Measurements from ENCODE around the gene TTC38.
"Not testable (repeated sequence)": the region's sequence is repeated elsewhere in the genome, so short reads cannot be mapped to it uniquely, and the experiment has no call there.

Gene TTC38

GRCh38 chr22:46293577-46294260 is 25.9 kb downstream of the TTC38 start:
- Mint-ChIP-seq H3K4me3 (no peak overlapping the region), H3K27ac (peak overlapping the region; percentile 81), H3K36me3 (peaks cover 69% of the 10 kb centered on the region), H3K9me3 (peaks cover 4% of the 10 kb centered on the region), H3K4me1 (peaks cover 53% of the 10 kb centered on the region)
- ATAC-seq = no peak
- no peak for DNase-seq (ENCODE audit: low spot score in 2 of 2)

GRCh38 chr22:46294784-46295183 is 27.0 kb downstream of the TTC38 start:
- DNase-seq (ENCODE audit: low spot score in 2 of 2) (no peak), ATAC-seq (no peak)
- H3K9me3 Mint-ChIP-seq = peaks cover 4% of the 10 kb centered on the region
- H3K36me3 Mint-ChIP-seq = peaks cover 74% of the 10 kb centered on the region
- H3K4me1 Mint-ChIP-seq = peaks cover 58% of the 10 kb centered on the region
- peak overlapping the region; percentile 95 for H3K4me3 Mint-ChIP-seq
- peak overlapping the region; percentile 99 for H3K27ac Mint-ChIP-seq

DNA sequence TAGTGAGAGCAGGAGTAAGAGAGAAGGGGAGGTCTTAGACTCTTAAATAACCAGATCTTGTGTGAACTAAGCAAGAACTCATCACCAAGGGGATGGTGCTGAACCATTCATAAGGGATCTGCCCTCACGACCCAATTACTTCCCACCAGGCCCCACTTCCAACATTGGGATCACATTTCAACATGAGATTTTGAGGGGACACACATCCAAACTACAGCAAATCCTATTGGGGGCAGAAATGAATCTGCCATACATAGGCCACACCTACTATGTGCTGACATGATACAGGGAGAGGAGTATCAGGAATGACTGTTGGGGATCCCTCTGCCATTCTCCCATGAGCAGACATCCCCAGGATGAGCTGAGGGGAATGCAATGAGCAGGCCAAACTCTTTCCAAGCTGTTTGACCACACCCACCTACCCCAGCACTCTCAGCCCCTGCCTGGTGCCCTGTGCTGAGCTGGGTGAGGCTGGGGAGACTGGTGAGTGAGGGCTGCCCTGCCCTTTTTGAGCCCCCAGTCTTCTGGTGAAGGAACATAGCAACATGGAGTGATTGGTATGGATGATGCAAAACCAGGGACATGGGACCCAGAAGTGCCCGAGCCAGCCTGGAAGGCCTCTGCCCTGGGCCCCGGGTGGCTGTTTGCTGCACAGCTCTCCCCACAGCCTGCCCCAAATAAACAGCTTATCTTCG is 27.6 kb downstream of the TTC38 start:
- Mint-ChIP-seq H3K36me3 (peaks cover 74% of the 10 kb centered on the region), H3K27ac (peak overlapping the region; percentile 99), H3K9me3 (peaks cover 4% of the 10 kb centered on the region), H3K4me1 (peaks cover 52% of the 10 kb centered on the region), H3K4me3 (peak overlapping the region; percentile 95)
- DNase-seq (ENCODE audit: low spot score in 2 of 2) = no peak
- no peak for ATAC-seq

DNA sequence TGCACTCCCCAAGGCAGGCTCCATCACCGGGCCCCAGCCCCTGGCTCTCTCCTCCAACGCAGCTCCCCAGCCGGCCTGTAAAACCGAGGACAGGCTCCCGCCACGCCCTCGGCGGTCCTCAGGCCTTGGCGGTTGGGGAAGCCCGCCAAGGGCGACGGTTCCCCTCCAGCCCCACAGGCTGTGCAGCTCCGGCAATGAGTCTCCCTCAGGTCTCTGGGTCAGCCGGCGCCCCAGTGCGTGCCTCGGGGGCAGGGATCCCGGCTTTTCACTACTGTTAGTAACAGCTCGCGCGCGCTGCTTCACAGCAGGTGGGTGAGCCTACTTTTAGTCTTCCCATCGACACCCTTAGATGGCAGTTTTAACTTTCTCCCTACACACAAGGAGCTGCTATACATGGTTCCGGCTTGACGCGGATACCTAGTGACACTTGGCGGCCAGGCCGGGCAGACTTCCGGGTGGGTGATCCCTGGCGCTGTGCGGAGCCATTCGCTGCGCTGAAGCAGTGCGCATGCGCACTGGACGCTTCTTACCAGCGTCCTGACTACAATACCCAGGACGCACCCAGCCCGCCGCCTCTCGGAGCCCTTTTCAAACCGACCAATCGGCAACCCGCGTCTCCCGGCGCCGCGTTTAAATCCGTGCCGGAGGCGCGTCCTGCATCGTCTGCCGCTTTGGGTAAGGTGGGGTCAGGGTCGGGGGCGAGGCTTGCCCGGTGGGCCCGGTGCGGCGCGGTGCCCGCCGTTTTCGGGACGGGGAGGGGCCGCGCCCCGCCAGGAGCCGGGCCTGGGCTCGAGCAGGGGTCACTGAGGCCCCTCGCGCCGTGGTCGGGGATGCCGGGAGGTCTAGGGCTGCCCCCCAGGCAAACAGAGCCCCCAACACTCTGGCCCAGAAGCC is 28.7 kb downstream of the TTC38 start, which contains the start of gene GTSE1:
TSS of gene GTSE1 (plus strand) at position 614 of the 894 bp plus-strand sequence. CDS start 531 bp downstream, outside the sequence.
- Mint-ChIP-seq H3K4me1 (peaks cover 43% of the 10 kb centered on the region), H3K36me3 (peaks cover 76% of the 10 kb centered on the region), H3K4me3 (peak within 1 kb of the TSS; percentile 95), H3K27ac (peak within 1 kb of the TSS; percentile 99), H3K9me3 (peaks cover 4% of the 10 kb centered on the region)
- peak; percentile 89 to 97 for DNase-seq (ENCODE audit: low spot score in 2 of 2)
- peak; percentile 98 for ATAC-seq

DNA sequence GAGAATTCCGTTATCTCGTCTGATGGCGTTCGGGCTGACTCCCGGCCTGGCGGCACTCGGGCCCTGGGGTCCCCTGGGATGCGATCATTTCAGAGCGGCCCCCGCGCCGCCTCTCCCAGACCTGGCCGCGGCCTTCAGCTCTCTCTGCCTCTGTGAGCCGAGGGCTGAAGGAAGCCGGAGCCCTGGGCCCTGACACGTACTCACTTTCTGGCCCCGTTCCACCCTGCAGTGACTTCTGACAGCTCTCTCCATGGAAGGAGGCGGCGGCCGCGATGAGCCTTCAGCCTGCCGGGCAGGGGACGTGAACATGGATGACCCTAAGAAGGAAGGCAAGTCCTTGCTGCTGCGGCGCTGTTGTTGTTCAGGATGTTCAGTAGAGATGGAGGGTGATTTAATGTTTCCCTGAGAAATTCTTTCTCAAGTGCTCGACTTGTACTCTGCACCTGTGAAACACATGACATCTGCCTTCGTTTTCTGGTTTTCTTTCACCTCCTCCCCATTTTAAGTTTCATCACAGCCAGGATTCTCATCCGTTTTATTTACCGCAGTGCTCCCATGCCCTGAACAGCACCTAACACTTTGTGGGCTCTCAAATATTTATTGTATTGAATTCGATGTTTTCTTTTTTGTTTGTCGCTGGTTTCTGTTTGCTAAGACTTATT is 29.5 kb downstream of the TTC38 start:
- Mint-ChIP-seq H3K4me3 (peak overlapping the region; percentile 95), H3K27ac (peak overlapping the region; percentile 99), H3K4me1 (peaks cover 43% of the 10 kb centered on the region), H3K36me3 (peaks cover 73% of the 10 kb centered on the region), H3K9me3 (peaks cover 1% of the 10 kb centered on the region)
- no peak for DNase-seq (ENCODE audit: low spot score in 2 of 2)
- peak; percentile 27 for ATAC-seq

GRCh38 chr22:46299101-46299500 is 31.3 kb downstream of the TTC38 start:
- DNase-seq (ENCODE audit: low spot score in 2 of 2) (no peak), ATAC-seq (no peak)
- peaks cover 38% of the 10 kb centered on the region for H3K4me1 Mint-ChIP-seq
- no peak overlapping the region for H3K27ac Mint-ChIP-seq
- H3K9me3 Mint-ChIP-seq = no peaks in the 10 kb centered on the region
- H3K4me3 Mint-ChIP-seq = peak overlapping the region; percentile 95
- peaks cover 74% of the 10 kb centered on the region for H3K36me3 Mint-ChIP-seq

GRCh38 chr22:46300491-46300890 is 32.7 kb downstream of the TTC38 start:
- no peak overlapping the region for H3K27ac Mint-ChIP-seq
- peaks cover 65% of the 10 kb centered on the region for H3K36me3 Mint-ChIP-seq
- H3K4me3 Mint-ChIP-seq = no peak overlapping the region
- DNase-seq (ENCODE audit: low spot score in 2 of 2) = no peak
- peaks cover 33% of the 10 kb centered on the region for H3K4me1 Mint-ChIP-seq
- no peak for ATAC-seq
- H3K9me3 Mint-ChIP-seq = no peaks in the 10 kb centered on the region

- no peak for DNase-seq (ENCODE audit: low spot score in 2 of 2)
- Mint-ChIP-seq H3K9me3 (no peaks in the 10 kb centered on the region), H3K36me3 (peaks cover 63% of the 10 kb centered on the region), H3K4me3 (no peak overlapping the region), H3K4me1 (peaks cover 12% of the 10 kb centered on the region), H3K27ac (no peak overlapping the region)
- no peak for ATAC-seq
Measured at GRCh38 chr22:46303347-46303965, 35.6 kb downstream of the TTC38 start.

DNA sequence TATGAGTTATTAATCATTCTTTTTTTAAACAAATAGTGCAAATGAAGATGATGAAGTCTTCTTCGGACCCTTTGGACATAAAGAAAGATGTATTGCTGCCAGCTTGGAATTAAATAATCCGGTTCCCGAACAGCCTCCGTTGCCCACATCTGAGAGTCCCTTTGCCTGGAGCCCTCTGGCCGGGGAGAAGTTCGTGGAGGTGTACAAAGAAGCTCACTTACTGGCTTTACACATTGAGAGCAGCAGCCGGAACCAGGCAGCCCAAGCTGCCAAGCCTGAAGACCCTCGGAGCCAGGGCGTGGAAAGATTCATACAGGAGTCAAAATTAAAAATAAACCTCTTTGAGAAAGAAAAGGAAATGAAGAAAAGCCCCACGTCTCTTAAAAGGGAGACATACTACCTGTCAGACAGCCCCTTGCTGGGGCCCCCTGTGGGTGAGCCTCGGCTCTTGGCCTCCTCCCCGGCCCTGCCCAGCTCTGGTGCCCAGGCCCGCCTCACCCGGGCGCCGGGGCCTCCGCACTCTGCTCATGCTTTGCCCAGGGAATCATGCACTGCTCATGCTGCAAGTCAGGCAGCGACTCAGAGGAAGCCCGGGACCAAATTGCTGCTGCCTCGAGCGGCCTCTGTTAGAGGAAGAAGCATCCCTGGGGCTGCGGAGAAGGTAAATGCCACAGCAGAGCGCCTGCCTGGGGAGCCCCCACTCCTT is 40.6 kb downstream of the TTC38 start:
- Mint-ChIP-seq H3K4me3 (no peak overlapping the region), H3K9me3 (no peaks in the 10 kb centered on the region), H3K4me1 (no peaks in the 10 kb centered on the region), H3K27ac (no peak overlapping the region), H3K36me3 (peaks cover 47% of the 10 kb centered on the region)
- DNase-seq (ENCODE audit: low spot score in 2 of 2) (no peak), ATAC-seq (no peak)

DNA sequence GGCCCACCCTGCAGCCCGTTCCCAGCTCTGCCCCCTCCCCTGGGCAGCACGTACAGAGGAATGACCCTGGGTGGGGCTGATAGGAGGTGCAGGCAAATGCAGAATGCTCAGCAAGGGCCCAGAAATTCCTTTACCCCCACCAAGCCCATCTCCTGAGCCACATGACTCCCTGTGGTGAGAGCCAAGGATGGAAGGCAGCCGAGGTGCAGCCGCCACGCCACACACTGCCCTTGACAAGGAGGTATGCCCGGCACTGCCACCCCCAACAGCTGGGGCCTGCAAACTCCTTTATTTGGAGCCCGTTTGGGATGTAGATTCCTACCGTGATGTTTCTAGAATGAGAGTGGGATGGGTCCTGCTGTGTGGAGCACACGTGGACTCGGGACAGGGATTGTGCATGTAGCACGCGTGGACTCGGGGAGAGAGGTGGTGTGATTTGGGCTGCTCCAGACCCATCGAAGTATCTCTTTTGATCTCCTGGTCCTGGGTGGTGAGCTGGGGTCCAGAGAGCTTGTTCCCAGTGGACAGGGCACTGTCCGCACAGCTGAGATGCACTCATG is 41.8 kb downstream of the TTC38 start:
- H3K4me1 Mint-ChIP-seq = no peaks in the 10 kb centered on the region
- ATAC-seq (no peak), DNase-seq (ENCODE audit: low spot score in 2 of 2) (no peak)
- no peaks in the 10 kb centered on the region for H3K9me3 Mint-ChIP-seq
- H3K36me3 Mint-ChIP-seq = peaks cover 42% of the 10 kb centered on the region
- H3K27ac Mint-ChIP-seq = peak overlapping the region; percentile 13
- H3K4me3 Mint-ChIP-seq = no peak overlapping the region

GRCh38 chr22:46312056-46312455 is 44.2 kb downstream of the TTC38 start:
- Mint-ChIP-seq H3K36me3 (peaks cover 46% of the 10 kb centered on the region), H3K9me3 (no peaks in the 10 kb centered on the region), H3K27ac (peak overlapping the region; percentile 17), H3K4me3 (no peak overlapping the region), H3K4me1 (no peaks in the 10 kb centered on the region)
- ATAC-seq = no peak
- no peak for DNase-seq (ENCODE audit: low spot score in 2 of 2)

DNA sequence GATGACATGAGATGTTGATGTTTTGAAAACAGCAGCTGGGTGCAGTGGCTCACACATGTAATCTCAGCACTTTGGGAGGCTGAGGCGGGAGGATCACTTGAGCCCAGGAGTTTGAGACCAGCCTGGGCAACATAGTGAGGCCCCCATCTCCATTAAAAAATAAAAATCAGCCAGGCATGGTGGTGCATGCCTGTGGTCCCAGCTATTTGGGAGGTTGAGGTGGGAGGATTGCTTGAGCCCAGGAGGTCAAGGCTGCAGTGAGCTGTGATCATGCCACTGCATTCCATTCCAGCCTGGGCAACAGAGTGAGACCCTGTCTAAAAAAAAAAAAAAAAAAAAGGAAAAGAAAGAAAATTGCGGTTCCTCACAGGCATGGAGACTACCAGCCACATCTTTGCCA is 45.0 kb downstream of the TTC38 start:
- H3K36me3 Mint-ChIP-seq = peaks cover 53% of the 10 kb centered on the region
- not testable (repeated sequence) for H3K4me3 Mint-ChIP-seq; ATAC-seq; H3K4me1 Mint-ChIP-seq; H3K27ac Mint-ChIP-seq; H3K9me3 Mint-ChIP-seq; DNase-seq (ENCODE audit: low spot score in 2 of 2)

GRCh38 chr22:46315976-46316375 is 48.2 kb downstream of the TTC38 start:
- Mint-ChIP-seq H3K4me3 (no peak overlapping the region), H3K27ac (no peak overlapping the region), H3K9me3 (no peaks in the 10 kb centered on the region), H3K36me3 (peaks cover 44% of the 10 kb centered on the region), H3K4me1 (no peaks in the 10 kb centered on the region)
- DNase-seq (ENCODE audit: low spot score in 2 of 2) (no peak), ATAC-seq (no peak)

- no peak for ATAC-seq
- no peak overlapping the region for H3K27ac Mint-ChIP-seq
Measured at GRCh38 chr22:46317646-46318045, 49.8 kb downstream of the TTC38 start.

More at GRCh38 chr22:46317646-46318045, 49.8 kb downstream of the TTC38 start:
- Mint-ChIP-seq H3K9me3 (no peaks in the 10 kb centered on the region), H3K4me3 (no peak overlapping the region), H3K4me1 (no peaks in the 10 kb centered on the region), H3K36me3 (peaks cover 39% of the 10 kb centered on the region)
- DNase-seq (ENCODE audit: low spot score in 2 of 2) = no peak
